Endothelial cell of umbilical vein (primary cell): ENCODE data around the gene PPIL6. TPM values are rescaled to one million over a fixed set of nuclear protein-coding genes. Genes with fewer than 3 reads are reported as not detected.

Experiments used
- BruUV-seq: library from RNA; stranded (reverse); fragments of 400-500 nt; replicated peaks from 2 replicates; lab custom pipeline; 2021; lab: Mats Ljungman, UMichigan
- CTCF ChIA-PET: fragments of 300-600, 350-600 bp; sonication (Branson Sonifier 250); formaldehyde crosslinking; loops from one replicate; lab custom pipeline; 2021; ENCODE audit warnings: antibody characterized with exemption, inconsistent platforms; lab: Charles Lee
- POLR2A ChIA-PET: fragments of 300-600, 350-600 bp; sonication (Branson Sonifier 250); formaldehyde crosslinking; loops from one replicate; lab custom pipeline; 2021; ENCODE audit warnings: antibody characterized with exemption, inconsistent platforms; lab: Charles Lee
- DNase-seq: peaks from one replicate; pipeline ENCODE4 v3.0.0-alpha.2; 2011; ENCODE audit warnings: low read depth, low spot score
- FAIRE-seq: peaks from 2 replicates; lab custom pipeline; 2011; peaks lifted over from hg19 to GRCh38; lab: Jason Lieb, UNC
- H2AFZ ChIP-seq: 2 replicates; pipeline ENCODE4 v1.6.0; 2012; ENCODE audit warnings: low read depth, low read length, control low read depth, inconsistent platforms
- H3K27ac ChIP-seq: 2 replicates; pipeline ENCODE4 v1.5.1; 2011; ENCODE audit warnings: low read depth, mild to moderate bottlenecking, control low read depth, low read length, moderate library complexity; ENCODE audit not compliant: insufficient read depth
- H3K27me3 ChIP-seq, 2 experiments: 2 replicates each; pipeline versions ENCODE4 v1.6.0 to v1.6.1; 2011; ENCODE audit warnings: low read length in 2 of 2, mixed read lengths in 1 of 2; ENCODE audit not compliant: control insufficient read depth in 2 of 2, insufficient read depth in 2 of 2
- H3K36me3 ChIP-seq, 2 experiments: 2 replicates in 1 of 2; 3 replicates in 1 of 2; pipeline ENCODE4 v1.5.1; 2011; ENCODE audit warnings: low read length in 2 of 2, mild to moderate bottlenecking in 1 of 2, moderate library complexity in 1 of 2; ENCODE audit not compliant: control insufficient read depth in 2 of 2, insufficient read depth in 2 of 2; ENCODE audit errors: extremely low read depth in 1 of 2
- H3K4me1 ChIP-seq: 3 replicates; pipeline ENCODE4 v1.5.1; 2011; ENCODE audit warnings: mild to moderate bottlenecking, low read length; ENCODE audit not compliant: control insufficient read depth, insufficient read depth; ENCODE audit errors: extremely low read depth
- H3K4me2 ChIP-seq: 2 replicates; pipeline ENCODE4 v1.6.1; 2011; ENCODE audit warnings: low read length, control low read depth, mixed read lengths; ENCODE audit not compliant: insufficient read depth
- H3K4me3 ChIP-seq, 3 experiments: fragments of 200-600 bp in 1 of 3; sonication (generic), shearing (Covaris generic) in 1 of 3; replicated peaks in 1 of 3; 2 replicates each; pipeline ENCODE4 v1.5.1; 2011 to 2016; ENCODE audit warnings: control low read depth in 3 of 3, low read length in 3 of 3, mild to moderate bottlenecking in 2 of 3, inconsistent platforms in 1 of 3, low read depth in 1 of 3, moderate library complexity in 1 of 3; ENCODE audit not compliant: insufficient read depth in 1 of 3
- H3K79me2 ChIP-seq: 2 replicates; pipeline ENCODE4 v1.6.0; 2012; ENCODE audit warnings: low read length, inconsistent platforms; ENCODE audit not compliant: control insufficient read depth, insufficient read depth
- H3K9ac ChIP-seq: replicated peaks from 2 replicates; pipeline ENCODE3; 2011; ENCODE audit warnings: low read length, control low read depth; ENCODE audit not compliant: insufficient read depth; ENCODE audit errors: extremely low read depth
- H3K9me1 ChIP-seq: replicated peaks from 3 replicates; pipeline ENCODE4 v1.6.0; 2011; ENCODE audit warnings: mild to moderate bottlenecking, low read length; ENCODE audit not compliant: control insufficient read depth, insufficient read depth; ENCODE audit errors: extremely low read depth
- H3K9me3 ChIP-seq: replicated peaks from 2 replicates; pipeline ENCODE4 v1.5.1; 2012; ENCODE audit warnings: low read length, inconsistent platforms; ENCODE audit not compliant: control insufficient read depth, insufficient read depth
- H4K20me1 ChIP-seq: replicated peaks from 2 replicates; pipeline ENCODE3; 2011; ENCODE audit warnings: mild to moderate bottlenecking, low read length; ENCODE audit not compliant: control insufficient read depth, insufficient read depth; ENCODE audit errors: extremely low read depth
- EZH2 ChIP-seq: IDR thresholded peaks from 2 replicates; pipeline ENCODE4 v1.6.1; 2012; ENCODE audit warnings: borderline replicate concordance, low read depth, mild to moderate bottlenecking, moderate library complexity, low read length, inconsistent platforms; ENCODE audit not compliant: severe bottlenecking
- FOS ChIP-seq: IDR thresholded peaks from 2 replicates; pipeline ENCODE4 v1.6.1; 2011; ENCODE audit warnings: mild to moderate bottlenecking, low read length, moderate library complexity, borderline replicate concordance; ENCODE audit not compliant: insufficient read depth
- GATA2 ChIP-seq: IDR thresholded peaks from 2 replicates; pipeline ENCODE4 v1.7.0; 2011; ENCODE audit warnings: low read depth, mild to moderate bottlenecking, moderate library complexity, mixed read lengths, low read length; ENCODE audit not compliant: insufficient read length, insufficient read depth
- JUN ChIP-seq: IDR thresholded peaks from 2 replicates; pipeline ENCODE4 v1.6.1; 2011; ENCODE audit warnings: borderline replicate concordance, low read depth; ENCODE audit not compliant: insufficient read length, insufficient read depth
- MYC ChIP-seq: IDR thresholded peaks from one replicate; pipeline ENCODE4 v1.6.1; 2011; ENCODE audit warnings: mild to moderate bottlenecking, low read depth, low read length
- POLR2A ChIP-seq: IDR thresholded peaks from 2 replicates; pipeline ENCODE4 v1.6.1; 2012; ENCODE audit warnings: low read depth, mild to moderate bottlenecking, control low read depth, low read length
- POLR2AphosphoS5 ChIP-seq: IDR thresholded peaks from 2 replicates; pipeline ENCODE4 v1.6.1; 2012; ENCODE audit warnings: low read depth, mild to moderate bottlenecking, control low read depth, low read length, moderate library complexity; ENCODE audit not compliant: insufficient read depth
- dilution Hi-C: fragments of 300-500 bp; cut with MboI; formaldehyde crosslinking; loops from one replicate; pipeline ENCODE4 v1.15.0; 2019; ENCODE audit warnings: low sequenced_read_pairs; ENCODE audit not compliant: extremely low pct_ligation_motif_present
- intact Hi-C: fragments of 100-400 bp; cut with micrococcal nuclease; formaldehyde crosslinking; loops from one replicate; pipeline ENCODE4 v1.10.0; 2022
- polyA plus RNA-seq, 4 experiments: library from polyadenylated mRNA; depleted of rRNA in 3 of 4; stranded (reverse) in 3 of 4; unstranded in 1 of 4; fragments of >200 nt; gene quantifications; 2 replicates each; pipeline versions ENCODE4 v1.2.1 to v1.2.3, GENCODE V29; 2011 to 2012; ENCODE audit warnings: missing spikeins in 1 of 4
- total RNA-seq: library from RNA; stranded (reverse); gene quantifications from 2 replicates; pipeline ENCODE4 v1.2.3, GENCODE V29; 2021
- TF ChIP-seq, protein P1 (sequence below): IDR thresholded peaks from 2 replicates; pipeline ENCODE4 v1.6.1; 2011; ENCODE audit not compliant: insufficient read depth, insufficient read length
- TF ChIP-seq, protein P2 (sequence below), 2 donors: IDR thresholded peaks; 1 replicate in 1 of 2; 2 replicates in 1 of 2; pipeline ENCODE4 v1.5.1; 2011; ENCODE audit warnings: low read length in 2 of 2, mild to moderate bottlenecking in 2 of 2, moderate library complexity in 2 of 2, control low read depth in 1 of 2, inconsistent platforms in 1 of 2, low read depth in 1 of 2; ENCODE audit not compliant: insufficient read depth in 1 of 2; ENCODE audit errors: extremely low read depth in 1 of 2

Gene PPIL6
- total and polyA plus RNA-seq, 2 donors (not counting 3 experiments of a cell fraction or from before 2014, with no cell fraction given): 0.11 to 0.33 TPM

DNA sequence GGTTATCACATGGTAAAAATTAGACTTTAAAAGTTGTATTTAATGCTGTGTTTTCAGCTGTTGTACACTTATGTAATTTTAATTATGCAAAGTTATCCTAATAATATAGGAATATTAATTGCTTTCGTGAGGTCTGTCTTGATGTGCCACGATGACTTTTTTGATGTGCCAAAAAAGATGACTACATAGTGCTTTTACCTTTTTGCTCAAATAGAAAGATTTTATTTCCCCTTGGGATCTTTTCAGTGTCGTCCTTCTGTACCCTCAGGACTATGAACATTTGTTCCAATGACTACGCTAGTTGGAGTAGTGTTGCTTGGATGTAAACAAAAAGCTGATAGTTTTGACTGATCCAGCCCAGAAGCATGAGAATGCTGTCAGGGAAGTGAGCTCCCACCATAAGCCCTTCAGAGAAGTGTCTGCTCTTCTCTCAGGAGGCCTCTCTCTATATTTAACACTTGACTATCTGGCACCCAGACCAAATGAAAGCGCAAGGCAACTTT is 56.9 kb downstream of the PPIL6 start:
- H3K4me2 ChIP-seq: peak overlapping the region; percentile 69
- H3K27me3 ChIP-seq: peaks cover 0 to 3% of the 10 kb centered on the region in 2 experiments
- TF ChIP-seq GATA2: no peak
- TF ChIP-seq JUN: no peak
- TF ChIP-seq MYC: no peak
- no peak for TF ChIP-seq EZH2
- TF ChIP-seq POLR2AphosphoS5: no peak
- TF ChIP-seq, protein P1, sequence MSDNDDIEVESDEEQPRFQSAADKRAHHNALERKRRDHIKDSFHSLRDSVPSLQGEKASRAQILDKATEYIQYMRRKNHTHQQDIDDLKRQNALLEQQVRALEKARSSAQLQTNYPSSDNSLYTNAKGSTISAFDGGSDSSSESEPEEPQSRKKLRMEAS: no peak
- TF ChIP-seq, protein P2, sequence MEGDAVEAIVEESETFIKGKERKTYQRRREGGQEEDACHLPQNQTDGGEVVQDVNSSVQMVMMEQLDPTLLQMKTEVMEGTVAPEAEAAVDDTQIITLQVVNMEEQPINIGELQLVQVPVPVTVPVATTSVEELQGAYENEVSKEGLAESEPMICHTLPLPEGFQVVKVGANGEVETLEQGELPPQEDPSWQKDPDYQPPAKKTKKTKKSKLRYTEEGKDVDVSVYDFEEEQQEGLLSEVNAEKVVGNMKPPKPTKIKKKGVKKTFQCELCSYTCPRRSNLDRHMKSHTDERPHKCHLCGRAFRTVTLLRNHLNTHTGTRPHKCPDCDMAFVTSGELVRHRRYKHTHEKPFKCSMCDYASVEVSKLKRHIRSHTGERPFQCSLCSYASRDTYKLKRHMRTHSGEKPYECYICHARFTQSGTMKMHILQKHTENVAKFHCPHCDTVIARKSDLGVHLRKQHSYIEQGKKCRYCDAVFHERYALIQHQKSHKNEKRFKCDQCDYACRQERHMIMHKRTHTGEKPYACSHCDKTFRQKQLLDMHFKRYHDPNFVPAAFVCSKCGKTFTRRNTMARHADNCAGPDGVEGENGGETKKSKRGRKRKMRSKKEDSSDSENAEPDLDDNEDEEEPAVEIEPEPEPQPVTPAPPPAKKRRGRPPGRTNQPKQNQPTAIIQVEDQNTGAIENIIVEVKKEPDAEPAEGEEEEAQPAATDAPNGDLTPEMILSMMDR (IDR thresholded peaks at IDR 0.05; ENCODE audit: extremely low read depth in 1 of 2, insufficient read depth in 1 of 2, low read depth in 1 of 2, low read length in 2 of 2): no peak
- TF ChIP-seq FOS: no peak
- no peak for TF ChIP-seq POLR2A
- peak overlapping the region; percentile 15 for H2AFZ ChIP-seq
- intact Hi-C loops: loop anchor here (1.0 to 10.0 kb wide), 7 partner anchors 99 to 825 kb away; partner anchors contain the start of genes AK9, ARMC2, FIG4 and WASF1
- DNase-seq (no peak), FAIRE-seq (no peak)
- H3K9me3 ChIP-seq: no peaks in the 10 kb centered on the region
- no peaks in the 10 kb centered on the region for H3K36me3 ChIP-seq
- H3K27ac ChIP-seq: peak overlapping the region; percentile 93
- POLR2A ChIA-PET: no interaction called here
- BruUV-seq: no TSS peak
- H3K9ac ChIP-seq: peak overlapping the region; percentile 95
- peaks cover 5% of the 10 kb centered on the region for H4K20me1 ChIP-seq
- H3K4me3 ChIP-seq: peak overlapping the region in 2 of 3 experiments; percentile 73 to 95
- peaks cover 31% of the 10 kb centered on the region for H3K4me1 ChIP-seq
- CTCF ChIA-PET: interaction anchor here (0.6 to 5.8 kb wide), 18 partner anchors 8 to 656 kb away, joined by 3 to 90 read pairs (median 5); partner anchors contain the start of genes MICAL1, PPIL6, SESN1 and SMPD2
- peaks cover 36% of the 10 kb centered on the region for H3K79me2 ChIP-seq
- no peaks in the 10 kb centered on the region for H3K9me1 ChIP-seq
- dilution Hi-C loops: no loop called here
